Ishikawa (cell line): Measurements from ENCODE around the gene GAS6.

Experiments used
- EP300 ChIP-seq: IDR thresholded peaks from 2 replicates; pipeline ENCODE4 v1.6.1; 2012; ENCODE audit warnings: borderline replicate concordance
- RAD21 ChIP-seq: IDR thresholded peaks from 2 replicates; pipeline ENCODE4 v1.6.1; 2012; ENCODE audit warnings: low read depth
- TAF1 ChIP-seq: IDR thresholded peaks from 2 replicates; pipeline ENCODE4 v1.6.1; 2012; ENCODE audit warnings: low read depth, mild to moderate bottlenecking
- TCF12 ChIP-seq: IDR thresholded peaks from 2 replicates; pipeline ENCODE4 v1.6.1; 2012; ENCODE audit warnings: low read depth
- YY1 ChIP-seq: IDR thresholded peaks from 2 replicates; pipeline ENCODE4 v1.6.1; 2012; ENCODE audit warnings: low read depth

DNA sequence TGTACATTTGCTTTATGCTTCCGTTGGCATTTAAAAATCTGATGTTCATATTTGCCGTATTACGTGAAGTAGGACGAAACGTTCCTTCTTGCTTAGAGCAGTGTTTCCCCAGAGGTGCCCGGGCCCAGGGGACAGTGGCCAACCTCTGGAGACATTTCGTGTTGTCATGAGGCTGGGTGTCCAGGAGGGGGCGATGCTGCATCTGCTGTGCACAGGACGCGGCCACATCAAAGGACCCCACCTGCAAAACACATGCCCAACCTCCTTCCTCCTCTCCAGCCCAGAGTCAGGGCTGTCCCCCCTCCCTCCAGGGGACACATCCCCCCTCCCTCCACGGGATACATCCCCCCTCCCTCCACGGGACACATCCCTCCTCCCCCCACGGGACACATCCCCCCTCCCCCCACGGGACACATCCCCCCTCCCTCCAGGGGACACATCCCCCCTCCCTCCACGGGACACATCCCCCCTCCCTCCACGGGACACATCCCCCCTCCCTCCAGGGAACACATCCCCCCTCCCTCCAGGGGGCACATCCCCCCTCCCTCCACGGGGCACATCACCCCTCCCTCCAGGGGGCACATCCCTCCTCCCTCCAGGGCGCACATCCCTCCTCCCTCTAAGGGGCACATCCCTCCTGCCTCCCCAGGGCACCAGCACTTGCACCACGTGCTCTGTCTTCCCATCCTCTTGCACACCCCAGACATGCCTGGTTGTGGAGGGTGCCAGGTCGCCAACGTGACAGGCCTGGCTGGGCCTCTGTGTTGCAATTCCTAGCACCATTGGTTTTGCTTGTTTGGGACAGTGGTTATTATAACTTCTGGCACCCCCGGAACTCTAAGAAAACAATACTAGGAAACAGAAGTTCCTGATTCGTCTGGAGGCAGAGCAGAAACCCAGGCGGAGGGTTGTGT, 46.7 kb downstream of the GAS6 start:
- TF ChIP-seq RAD21 (peak; percentile 97), TCF12 (no peak), YY1 (no peak), TAF1 (no peak), EP300 (no peak)
